ENCODE measurements around the gene ELMOD1. TPM values are rescaled to one million over a fixed set of nuclear protein-coding genes. Genes with fewer than 3 reads are reported as not detected.

Gene ELMOD1
- not detected in 2 replicates for total RNA-seq

DNA sequence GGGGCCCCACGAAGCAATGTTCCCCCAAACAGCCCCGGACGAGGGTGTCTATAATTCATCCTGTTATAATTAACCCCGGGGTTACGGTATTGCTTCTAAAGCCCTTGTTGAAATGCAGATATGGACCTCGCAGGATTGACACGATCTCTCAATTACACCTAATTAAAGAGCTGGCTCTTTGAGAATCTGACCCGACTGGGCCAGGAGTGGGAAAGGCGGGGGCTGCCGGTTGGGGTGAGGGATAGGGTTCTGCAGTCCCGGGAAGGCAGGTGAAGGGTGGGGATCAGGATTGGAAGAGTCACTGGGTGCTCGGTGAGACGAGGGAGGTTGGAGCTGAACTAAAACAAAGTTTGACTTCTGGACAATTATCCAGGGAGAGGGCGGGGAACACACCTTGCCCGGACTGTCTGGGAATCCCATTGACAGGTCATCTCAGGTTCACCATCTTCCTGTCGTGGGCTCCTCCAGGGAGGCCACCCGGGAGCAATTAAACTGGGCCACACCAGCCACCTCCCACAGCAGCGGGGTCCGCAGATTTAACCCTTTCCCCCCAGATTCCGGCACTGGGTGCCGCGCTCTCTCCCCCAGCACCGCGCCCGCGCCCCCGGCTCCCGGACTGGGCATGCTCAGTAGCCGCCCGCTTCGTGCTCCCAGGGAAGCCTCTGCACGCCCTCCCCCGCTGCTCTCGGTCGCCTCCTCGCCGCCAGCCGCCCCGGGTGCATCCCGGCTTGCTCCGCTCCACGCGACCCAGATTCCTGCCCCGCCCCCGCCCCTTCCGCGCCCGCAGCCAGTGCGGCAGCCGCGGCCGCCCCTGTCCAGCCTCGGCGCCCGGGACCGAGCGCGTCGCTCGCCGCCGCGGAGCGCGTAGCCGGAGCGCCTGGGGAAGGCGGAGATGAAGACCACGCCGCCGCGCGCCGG lies at the start of gene ELMOD1:
Gene ELMOD1, plus strand, starts transcription at position 688 of the 918 bp plus-strand sequence. CDS start 27,043 bp downstream, outside the sequence.
- CTCF ChIA-PET, result interaction anchor here (1.3 kb wide), 1 partner anchor 180 kb away, joined by 4 read pairs; no protein-coding TSS in a partner anchor
- POLR2A ChIA-PET, result interaction anchor here (0.5 kb wide), 1 partner anchor 9 kb away, joined by 3 read pairs; no protein-coding TSS in a partner anchor
- TF ChIP-seq, protein P1, sequence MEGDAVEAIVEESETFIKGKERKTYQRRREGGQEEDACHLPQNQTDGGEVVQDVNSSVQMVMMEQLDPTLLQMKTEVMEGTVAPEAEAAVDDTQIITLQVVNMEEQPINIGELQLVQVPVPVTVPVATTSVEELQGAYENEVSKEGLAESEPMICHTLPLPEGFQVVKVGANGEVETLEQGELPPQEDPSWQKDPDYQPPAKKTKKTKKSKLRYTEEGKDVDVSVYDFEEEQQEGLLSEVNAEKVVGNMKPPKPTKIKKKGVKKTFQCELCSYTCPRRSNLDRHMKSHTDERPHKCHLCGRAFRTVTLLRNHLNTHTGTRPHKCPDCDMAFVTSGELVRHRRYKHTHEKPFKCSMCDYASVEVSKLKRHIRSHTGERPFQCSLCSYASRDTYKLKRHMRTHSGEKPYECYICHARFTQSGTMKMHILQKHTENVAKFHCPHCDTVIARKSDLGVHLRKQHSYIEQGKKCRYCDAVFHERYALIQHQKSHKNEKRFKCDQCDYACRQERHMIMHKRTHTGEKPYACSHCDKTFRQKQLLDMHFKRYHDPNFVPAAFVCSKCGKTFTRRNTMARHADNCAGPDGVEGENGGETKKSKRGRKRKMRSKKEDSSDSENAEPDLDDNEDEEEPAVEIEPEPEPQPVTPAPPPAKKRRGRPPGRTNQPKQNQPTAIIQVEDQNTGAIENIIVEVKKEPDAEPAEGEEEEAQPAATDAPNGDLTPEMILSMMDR (IDR thresholded peaks at IDR 0.05), result no peak
- no peaks in the 10 kb centered on the region for H3K9me3 Mint-ChIP-seq
- no peaks in the 10 kb centered on the region for H3K36me3 Mint-ChIP-seq (ENCODE audit: low read depth)
- H3K27me3 Mint-ChIP-seq, result peaks cover 76% of the 10 kb centered on the region
- DNase-seq (peak; percentile 25), ATAC-seq (ENCODE audit: low read depth) (peak; percentile 49)
- no peak within 1 kb of the TSS for H3K27ac Mint-ChIP-seq
- peaks cover 28% of the 10 kb centered on the region for H3K4me1 Mint-ChIP-seq
- intact Hi-C loops (cut with micrococcal nuclease), result loop anchor here (1.0 kb wide), 1 partner anchor 25 kb away; the partner anchor contains the start of gene ALKBH8
- H3K4me3 Mint-ChIP-seq, result peak within 1 kb of the TSS; percentile 81

DNA sequence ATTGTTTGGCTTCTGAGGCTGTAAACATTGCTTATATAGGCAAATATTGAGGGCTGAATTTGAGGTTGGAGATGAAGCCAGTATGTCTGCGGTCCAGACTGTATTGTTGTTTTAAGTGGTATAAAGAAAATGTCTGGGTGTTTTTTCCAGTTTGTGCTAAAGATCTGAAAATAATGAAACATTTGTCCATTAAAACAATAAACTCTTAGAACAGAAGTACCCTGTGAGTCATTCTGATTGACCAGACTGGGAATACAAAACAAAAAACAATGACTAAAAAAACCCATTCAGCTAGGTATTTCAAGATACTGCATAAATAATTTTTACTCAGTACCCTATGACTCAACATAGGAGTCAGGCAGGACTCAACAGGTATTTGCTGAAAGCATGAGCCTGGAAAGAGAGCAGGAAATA lies 45.8 kb upstream of the ELMOD1 start:
- intact Hi-C loops (cut with micrococcal nuclease), result no loop called here
- POLR2A ChIA-PET, result interaction anchor here (0.6 kb wide), 1 partner anchor 7 kb away, joined by 3 read pairs; no protein-coding TSS in a partner anchor

GRCh38 chr11:107547961-107548360 lies 43.0 kb upstream of the ELMOD1 start:
- CTCF ChIA-PET, result interaction anchor here (1.0 to 4.5 kb wide), 6 partner anchors 9 to 376 kb away, joined by 3 to 37 read pairs (median 6); partner anchors contain the start of gene ALKBH8
- Mint-ChIP-seq H3K27me3 (no peaks in the 10 kb centered on the region), H3K9me3 (no peaks in the 10 kb centered on the region), H3K4me1 (no peaks in the 10 kb centered on the region), H3K36me3 (ENCODE audit: low read depth) (peaks cover 72% of the 10 kb centered on the region), H3K4me3 (no peak overlapping the region), H3K27ac (no peak overlapping the region)
- intact Hi-C loops (cut with micrococcal nuclease), result no loop called here
- TF ChIP-seq, protein P1 (IDR thresholded peaks at IDR 0.05), result no peak
- DNase-seq (no peak), ATAC-seq (ENCODE audit: low read depth) (no peak)
- POLR2A ChIA-PET, result interaction anchor here (0.6 kb wide), 1 partner anchor 229 kb away, joined by 5 read pairs; no protein-coding TSS in a partner anchor

More for the DNA sequence above, 45.8 kb upstream of the ELMOD1 start:
- Mint-ChIP-seq H3K4me3 (no peak overlapping the region), H3K4me1 (no peaks in the 10 kb centered on the region), H3K27ac (no peak overlapping the region), H3K36me3 (ENCODE audit: low read depth) (peaks cover 68% of the 10 kb centered on the region), H3K27me3 (no peaks in the 10 kb centered on the region), H3K9me3 (no peaks in the 10 kb centered on the region)
- no peak for ATAC-seq (ENCODE audit: low read depth)
- no peak for DNase-seq
- CTCF ChIA-PET, result no interaction called here
- TF ChIP-seq, protein P1 (IDR thresholded peaks at IDR 0.05), result no peak

DNA sequence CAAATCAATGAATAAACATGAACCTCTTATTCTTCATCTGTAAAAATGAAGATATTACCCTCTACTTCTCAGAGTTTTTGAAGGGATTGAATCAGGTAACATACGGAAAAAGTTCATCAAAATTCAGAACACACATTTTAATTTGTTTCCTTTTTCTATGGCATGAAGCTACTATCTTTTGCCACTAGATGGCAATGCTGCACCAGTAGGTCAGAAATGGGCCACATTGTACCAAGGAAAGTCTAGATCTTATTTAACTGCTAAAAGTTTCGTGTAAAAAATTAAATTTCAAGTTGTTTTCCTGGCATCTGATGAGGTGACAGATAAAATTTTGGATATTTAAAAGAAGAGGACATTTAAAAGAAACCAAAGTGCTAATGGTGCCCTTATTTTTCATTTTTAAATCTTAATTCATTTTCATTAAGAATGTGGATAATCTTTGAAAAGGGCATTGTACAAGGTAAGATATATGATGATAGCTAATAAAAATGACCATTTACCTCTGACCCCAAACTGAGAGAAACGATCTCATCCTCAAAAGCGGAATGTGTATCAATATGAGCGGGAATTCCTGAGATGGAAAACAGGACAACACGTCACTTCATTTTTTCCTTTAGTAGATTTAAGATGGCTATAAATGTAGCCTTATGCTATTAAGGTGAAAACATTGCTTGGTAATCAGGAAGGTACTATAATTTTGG lies 41.5 kb upstream of the ELMOD1 start:
- ChIA-PET CTCF (interaction anchor here (0.6 to 4.5 kb wide), 18 partner anchors 10 to 375 kb away, joined by 3 to 37 read pairs (median 3); partner anchors contain the start of gene ALKBH8), POLR2A (interaction anchor here (1.0 kb wide), 1 partner anchor 92 kb away, joined by 5 read pairs; the partner anchor contains the start of gene CWF19L2)
- Mint-ChIP-seq H3K27me3 (no peaks in the 10 kb centered on the region), H3K9me3 (no peaks in the 10 kb centered on the region), H3K27ac (no peak overlapping the region), H3K4me1 (no peaks in the 10 kb centered on the region), H3K36me3 (ENCODE audit: low read depth) (peaks cover 72% of the 10 kb centered on the region), H3K4me3 (no peak overlapping the region)
- TF ChIP-seq, protein P1 (IDR thresholded peaks at IDR 0.05), result peak; percentile 67
- DNase-seq (no peak), ATAC-seq (ENCODE audit: low read depth) (peak; percentile 67)
- intact Hi-C loops (cut with micrococcal nuclease), result loop anchor here (1.0 kb wide), 3 partner anchors 16 to 222 kb away; partner anchors contain the start of gene ALKBH8
